Activated CD8-positive, alpha-beta memory T cell treated with anti-CD3 and anti-CD28 coated beads, Interleukin-2, amount 50 U/mL, for 48 hours (primary cell): ENCODE measurements around the gene LAMB3.
A peak's percentile ranks its signal among the peaks of the same experiment; 100 is the strongest.

Source experiments
- DNase-seq: peaks from one replicate; pipeline ENCODE4 v3.0.0-alpha.2; 2020

Gene LAMB3

DNA sequence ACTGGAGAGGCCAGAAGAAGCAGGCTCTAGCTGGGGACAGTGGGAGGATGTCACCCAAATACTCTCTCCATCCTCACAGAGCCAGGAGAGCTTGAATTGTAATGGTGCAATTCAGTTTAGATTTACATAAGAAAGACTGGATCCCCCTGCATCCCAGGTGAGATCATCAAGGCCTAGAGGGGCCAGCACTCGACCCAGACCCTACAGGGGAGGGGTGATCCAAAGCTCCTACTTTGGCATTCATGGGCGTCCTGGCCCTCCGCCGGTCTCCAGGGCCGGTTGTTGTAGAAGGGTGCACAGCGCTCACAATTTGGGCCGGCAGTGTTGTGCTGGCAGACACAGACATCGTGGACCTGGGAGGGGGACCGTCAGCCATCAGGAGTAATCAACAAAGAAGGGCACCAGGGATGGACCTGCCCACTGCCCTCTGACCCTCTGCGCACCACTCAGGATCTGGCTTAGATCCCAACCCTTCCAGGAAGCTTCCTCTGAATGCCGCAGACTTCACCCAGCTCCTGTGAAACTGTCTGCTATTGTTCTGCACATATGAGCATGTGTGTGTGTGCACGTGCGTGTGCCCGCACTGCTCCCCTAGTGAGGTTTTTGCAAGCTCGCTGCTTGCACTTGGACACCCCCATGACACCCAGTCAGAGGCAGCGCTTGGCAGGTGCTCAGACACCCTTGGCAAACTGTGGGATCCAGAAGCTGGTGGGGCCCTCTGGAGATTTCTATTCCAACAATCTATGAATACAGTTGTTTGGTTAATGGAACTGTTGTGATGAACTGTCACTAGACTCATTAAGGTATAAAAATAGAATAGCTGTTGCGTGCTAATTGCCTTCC, 21.6 kb downstream of the LAMB3 start:
- no peak for DNase-seq

DNA sequence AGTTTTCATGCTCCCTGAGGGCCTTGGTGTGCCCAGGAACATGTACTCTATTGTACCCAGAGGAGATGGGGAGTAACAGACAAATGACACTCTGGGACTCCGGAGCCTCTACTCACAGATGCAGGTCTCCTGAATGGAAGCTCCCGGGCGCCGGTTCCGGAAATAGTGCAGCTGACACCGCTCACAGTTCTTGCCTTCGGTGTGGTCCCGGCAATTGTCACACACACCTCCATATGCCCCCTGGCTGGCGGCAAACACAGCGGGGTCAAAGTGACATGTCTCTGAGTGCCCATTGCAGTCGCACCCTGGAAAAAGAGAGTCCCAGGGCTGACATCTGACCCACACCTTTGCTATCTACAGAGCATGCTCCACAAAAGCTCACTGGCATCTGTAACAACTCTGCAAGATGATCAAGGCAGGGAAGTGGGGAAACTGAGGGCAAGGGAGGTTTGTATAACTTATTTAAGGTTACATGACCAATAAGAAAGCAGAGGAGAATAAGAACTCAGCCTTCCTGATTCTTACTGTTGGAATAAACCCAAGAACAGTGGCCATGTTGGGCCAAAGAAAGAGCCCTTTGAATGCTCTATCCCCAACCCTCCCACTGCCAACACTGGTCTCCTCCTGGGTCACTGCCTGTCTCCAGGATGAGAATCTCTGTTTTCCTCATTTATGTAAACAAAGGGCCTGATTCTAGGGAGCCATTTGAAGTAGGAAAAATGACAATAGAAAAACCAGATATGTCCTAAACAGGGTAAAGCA, 22.4 kb downstream of the LAMB3 start:
- DNase-seq = no peak

- no peak for DNase-seq
Observed at GRCh38 chr1:209628618-209629299, 23.5 kb downstream of the LAMB3 start.

- peak; percentile 98 for DNase-seq
Observed at GRCh38 chr1:209627732-209628196, 24.5 kb downstream of the LAMB3 start.

DNA sequence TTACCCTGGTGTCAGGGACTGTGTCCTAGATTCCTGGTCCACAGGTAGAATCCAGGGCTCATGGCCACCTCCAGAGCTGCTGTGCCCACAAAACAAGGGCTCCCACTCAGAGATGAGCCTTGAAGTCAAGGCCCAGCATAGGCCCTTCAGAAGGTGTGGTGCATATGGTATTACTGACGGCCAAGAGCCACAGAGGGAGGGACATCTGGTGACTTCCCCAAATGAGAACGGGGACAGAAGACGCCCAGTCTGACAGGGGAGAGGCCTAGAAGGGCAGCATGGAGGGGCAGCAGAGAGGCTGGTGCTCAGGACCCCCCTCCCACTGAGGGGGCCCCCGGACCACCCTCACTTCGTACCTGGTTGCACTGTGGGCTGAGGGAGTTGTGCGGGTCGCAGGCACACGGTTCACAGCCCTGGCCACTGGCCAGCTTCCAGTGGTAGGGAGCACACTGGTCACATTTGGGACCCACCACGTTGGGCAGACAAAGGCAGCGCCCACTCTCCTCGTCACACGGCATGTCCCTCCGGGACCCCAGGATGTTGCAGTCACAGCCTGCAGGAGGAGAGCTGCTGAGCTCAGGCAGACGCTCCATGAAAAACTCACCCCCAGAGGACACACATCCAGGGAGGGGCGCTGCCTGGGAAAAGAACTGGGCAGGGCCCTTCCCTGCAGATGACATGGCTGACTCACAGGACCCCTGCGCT, 25.0 kb downstream of the LAMB3 start:
- no peak for DNase-seq

DNA sequence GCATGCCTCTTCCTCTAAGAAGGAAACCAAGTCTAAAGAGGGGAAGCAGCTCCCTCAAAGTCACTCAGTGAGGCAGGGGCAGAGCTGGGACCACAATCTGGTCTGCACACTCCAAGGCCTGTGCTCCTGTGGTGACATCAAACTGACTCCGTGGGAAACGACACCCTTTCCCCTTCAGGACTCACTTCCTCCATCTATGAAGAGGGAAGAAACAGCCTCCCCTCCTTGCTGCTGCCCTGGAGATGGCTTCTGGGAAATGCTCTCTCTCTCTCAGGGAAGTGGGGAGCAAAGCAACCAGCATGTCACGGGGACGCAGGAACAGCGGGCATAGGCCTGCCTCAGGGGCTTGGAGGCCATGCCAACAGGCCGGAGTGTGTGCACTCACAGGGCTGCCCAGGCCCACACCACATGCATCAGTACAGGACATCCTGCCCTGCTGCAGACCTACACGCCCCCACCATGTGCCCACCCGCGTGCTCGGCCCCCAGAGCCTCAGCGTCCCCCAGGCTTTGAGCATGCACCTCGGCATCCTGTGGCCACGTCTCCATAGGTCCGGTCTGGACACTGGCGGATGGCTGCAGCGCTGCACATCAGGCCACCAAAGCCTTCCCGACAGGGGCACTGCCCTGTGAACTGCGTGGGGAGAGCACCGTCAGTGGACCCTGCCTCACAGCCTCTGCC, 25.7 kb downstream of the LAMB3 start:
- DNase-seq = no peak

DNA sequence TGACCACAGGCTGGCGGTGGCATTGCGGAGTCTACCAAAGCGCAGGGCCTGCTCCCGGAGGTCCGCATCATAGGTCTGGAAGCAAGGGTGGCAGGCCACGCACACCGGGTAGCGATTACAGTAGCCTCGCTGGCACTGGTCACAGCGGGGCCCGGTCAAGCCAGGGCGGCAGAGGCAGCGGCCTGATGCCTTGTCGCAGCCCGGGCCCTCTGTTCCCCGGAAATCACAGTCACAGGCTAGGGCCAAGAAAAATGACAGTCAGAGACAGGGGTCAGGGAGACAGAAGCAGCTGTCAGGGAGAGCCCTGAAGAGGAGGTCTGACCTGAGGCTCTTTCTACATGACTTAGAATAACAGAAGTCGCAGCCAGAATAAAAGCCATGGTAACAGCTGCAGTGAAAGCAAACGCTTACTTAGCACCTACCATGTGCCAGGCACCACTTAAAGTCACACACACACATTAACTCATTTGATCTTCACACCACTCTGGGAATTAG, 26.4 kb downstream of the LAMB3 start:
- no peak for DNase-seq

DNA sequence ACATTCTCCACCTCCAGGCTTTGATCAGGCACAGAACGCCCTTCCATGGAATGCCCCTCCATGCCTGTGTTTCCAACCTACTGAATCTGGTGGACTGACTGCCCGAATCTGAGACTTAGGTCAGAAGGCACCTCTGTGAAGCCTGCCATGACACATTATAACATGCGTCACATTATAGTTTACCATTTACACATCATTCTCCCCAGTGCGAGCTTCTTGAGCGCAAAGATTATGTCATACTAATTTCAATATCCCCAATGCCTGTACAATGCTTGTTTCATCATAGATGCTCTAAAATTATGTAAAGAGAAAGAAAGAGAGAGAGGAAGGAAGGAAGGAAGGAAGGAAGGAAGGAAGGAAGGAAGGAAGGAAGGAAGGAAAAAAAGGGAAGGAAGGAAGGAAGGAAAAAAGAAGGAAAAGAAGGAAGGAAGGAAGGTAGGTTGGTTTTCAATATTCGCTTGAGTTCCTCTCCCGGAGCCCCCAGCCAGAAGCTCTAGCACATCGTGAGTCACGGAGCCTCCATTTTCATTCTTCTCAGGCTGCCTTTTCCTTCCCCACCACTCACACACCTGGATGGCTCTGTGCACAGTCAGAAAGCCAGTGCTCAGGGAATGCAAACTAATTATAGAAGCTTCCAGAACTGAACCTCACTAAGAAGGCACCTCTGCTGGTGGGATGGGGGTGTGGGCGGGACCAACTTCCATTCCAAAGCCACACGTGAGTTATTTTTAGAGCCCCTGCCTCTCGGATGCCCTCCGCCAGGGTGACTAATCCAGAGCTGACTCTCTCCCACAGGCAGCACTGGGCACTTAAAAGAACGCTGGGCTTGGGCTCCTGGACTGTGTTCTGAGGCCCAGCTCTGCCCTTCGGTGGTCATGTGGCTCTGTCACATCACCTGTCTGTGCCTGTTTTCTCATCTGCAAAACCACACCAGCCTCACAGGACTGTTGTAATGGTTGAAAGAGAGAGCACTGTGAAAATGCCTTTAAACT, 27.4 kb downstream of the LAMB3 start:
- no peak for DNase-seq

- no peak for DNase-seq
Observed at GRCh38 chr1:209622841-209623829, 29.1 kb downstream of the LAMB3 start.

GRCh38 chr1:209621741-209622655, 30.2 kb downstream of the LAMB3 start:
- no peak for DNase-seq

GRCh38 chr1:209621286-209621685, 30.9 kb downstream of the LAMB3 start:
- no peak for DNase-seq

DNA sequence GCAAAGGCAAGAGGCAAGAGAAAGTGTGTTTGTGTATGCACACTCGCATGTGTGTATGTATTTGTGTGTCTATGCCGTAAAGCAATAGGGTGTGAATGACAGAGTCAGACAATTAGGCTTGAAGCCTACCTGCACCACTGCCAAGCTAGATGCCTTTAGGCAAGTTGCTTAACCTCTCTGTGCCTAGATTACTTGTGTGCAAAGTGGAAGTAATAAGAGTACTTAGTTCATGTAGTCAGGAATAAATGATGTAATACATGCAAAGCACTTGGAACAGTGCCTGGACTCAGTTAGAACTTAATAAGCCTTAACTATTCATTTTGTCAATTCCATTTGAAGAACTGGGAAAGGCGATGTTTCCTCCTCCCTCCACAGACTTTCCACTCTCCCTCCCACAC, 31.7 kb downstream of the LAMB3 start:
- DNase-seq = no peak

- no peak for DNase-seq
Observed at GRCh38 chr1:209619696-209620486, 32.3 kb downstream of the LAMB3 start.

GRCh38 chr1:209618756-209619420, 33.3 kb downstream of the LAMB3 start:
- no peak for DNase-seq

GRCh38 chr1:209618291-209618690, 33.9 kb downstream of the LAMB3 start:
- no peak for DNase-seq

DNA sequence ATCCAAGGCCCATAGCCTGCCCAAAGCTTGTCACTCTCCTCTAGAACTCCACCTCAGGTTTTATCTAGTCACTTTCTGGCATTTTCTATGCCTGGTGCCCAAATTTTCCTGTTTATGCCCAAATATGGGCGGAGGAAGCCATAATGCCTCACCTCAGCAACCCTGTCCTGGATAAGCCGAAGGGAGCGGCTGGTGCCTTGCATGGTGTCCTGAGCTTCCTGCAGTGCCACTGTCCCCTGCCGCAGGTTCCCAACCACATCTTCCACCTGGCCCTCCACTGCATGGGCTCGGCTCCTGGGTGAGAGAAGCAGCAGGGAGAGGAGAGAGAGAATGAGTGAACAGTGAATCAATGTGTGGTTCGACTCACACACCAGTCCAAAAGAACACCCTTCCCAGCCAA, 34.5 kb downstream of the LAMB3 start:
- no peak for DNase-seq
